GM13977 (cell line): ENCODE results near the gene HHLA2.

Source experiments
- DNase-seq: peaks from one replicate; pipeline ENCODE4 v3.0.0; 2012; ENCODE audit warnings: low spot score
- CTCF ChIP-seq: IDR thresholded peaks from 2 replicates; pipeline ENCODE4 v1.5.1; 2012; ENCODE audit warnings: mild to moderate bottlenecking, control low read depth; ENCODE audit not compliant: insufficient read depth; ENCODE audit errors: extremely low read depth, missing control alignments
- in situ Hi-C: fragments of 300-500 bp; cut with MboI; formaldehyde crosslinking; loops from one replicate; pipeline ENCODE4 v1.12.0; 2022; ENCODE audit warnings: low sequenced_read_pairs, low pct_unique_long_range_greater_than_20kb, mixed read lengths, inconsistent platforms; ENCODE audit not compliant: unreplicated experiment

The HHLA2 gene

GRCh38 chr3:108333961-108334360, 37.6 kb downstream of the HHLA2 start:
- in situ Hi-C loops: no loop called here
- no peak for TF ChIP-seq CTCF
- no peak for DNase-seq

GRCh38 chr3:108334701-108335100, 38.4 kb downstream of the HHLA2 start:
- in situ Hi-C loops: no loop called here
- DNase-seq: no peak

GRCh38 chr3:108338901-108339545, 42.7 kb downstream of the HHLA2 start:
- no peak for DNase-seq
- TF ChIP-seq CTCF: no peak
- in situ Hi-C loops: no loop called here

More at GRCh38 chr3:108334701-108335100, 38.4 kb downstream of the HHLA2 start:
- no peak for TF ChIP-seq CTCF

DNA sequence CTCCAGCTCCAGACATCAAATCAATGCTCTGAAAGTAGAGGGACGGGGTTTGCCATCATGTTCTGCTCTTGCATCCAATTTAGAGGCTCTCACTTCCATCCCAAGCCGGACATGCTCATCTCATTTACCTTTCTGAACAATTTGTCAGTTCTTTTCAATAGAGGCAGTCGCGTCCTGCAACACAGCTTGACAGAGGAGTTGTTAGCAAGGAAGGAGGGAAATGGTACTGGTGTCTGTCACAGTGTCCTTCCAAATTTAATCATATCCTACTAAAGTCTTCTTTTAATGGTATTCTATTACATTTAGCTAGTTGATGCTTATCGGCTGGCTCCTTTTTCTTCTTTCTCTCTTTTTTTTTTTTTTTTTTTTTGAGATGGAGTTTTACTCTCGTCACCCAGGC, 45.6 kb downstream of the HHLA2 start:
- TF ChIP-seq CTCF: no peak
- in situ Hi-C loops: no loop called here

GRCh38 chr3:108342837-108343486, 46.6 kb downstream of the HHLA2 start:
- in situ Hi-C loops: no loop called here
- DNase-seq: peak; percentile 9
- no peak for TF ChIP-seq CTCF

More for the DNA sequence above, 45.6 kb downstream of the HHLA2 start:
- no peak for DNase-seq

- in situ Hi-C loops: no loop called here
- DNase-seq: no peak
- no peak for TF ChIP-seq CTCF
These were observed 47.1 kb downstream of the HHLA2 start for GRCh38 chr3:108343491-108343890.
